ENCODE results near the gene MATCAP1.

MATCAP1 gene

DNA sequence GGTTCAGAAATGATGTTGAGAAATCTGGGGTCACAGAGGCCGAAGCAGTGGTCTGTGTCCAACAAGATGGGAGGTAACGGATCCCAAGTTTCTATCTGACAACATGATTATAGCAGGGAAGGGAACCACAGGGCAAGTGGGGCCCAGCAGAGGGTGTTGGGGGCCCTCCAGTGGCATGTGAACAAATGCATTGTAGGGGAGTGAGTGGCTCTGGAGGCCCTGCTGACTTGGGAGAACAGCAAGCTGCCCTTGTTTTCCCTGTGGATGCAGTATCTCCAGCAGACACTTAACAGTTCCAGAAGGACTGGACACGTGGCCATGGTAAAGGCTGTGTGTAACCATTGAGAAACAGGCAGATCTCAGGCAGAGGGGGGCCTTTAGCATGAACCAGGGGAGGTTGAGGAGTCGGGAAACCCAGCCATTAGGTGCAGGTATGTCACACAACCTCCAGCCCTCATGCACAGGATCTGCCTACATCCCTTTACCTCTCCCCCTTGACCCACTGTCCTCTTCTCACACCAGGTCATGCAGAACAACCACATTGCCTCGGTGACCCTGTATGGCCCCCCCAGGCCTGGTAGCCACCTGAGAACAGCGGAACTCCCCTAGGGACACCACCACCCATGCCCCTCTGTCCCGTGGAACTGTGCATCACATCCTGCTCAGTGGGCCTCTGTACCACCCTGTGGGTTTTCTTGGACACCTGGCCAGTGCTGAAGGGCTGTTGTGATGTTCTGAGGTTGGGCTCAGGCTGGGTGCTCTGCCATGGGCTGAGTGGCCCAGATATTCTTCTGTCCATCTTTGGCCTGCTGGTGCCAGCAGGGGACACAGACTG, 37.0 kb downstream of the MATCAP1 start:
- Histone ChIP-seq H3K4me3 (replicated peaks; ENCODE audit: insufficient read depth, low read length) (no peak overlapping the region), H3K27ac (replicated peaks) (no peak overlapping the region), H3K27me3 (ENCODE audit: insufficient read depth, poor library complexity, severe bottlenecking) (peaks cover 14% of the 10 kb centered on the region)
- no peak for TF ChIP-seq POLR2AphosphoS5 (IDR thresholded peaks at IDR 0.05; ENCODE audit: low read depth)
- no peak for TF ChIP-seq GABPA (IDR thresholded peaks at IDR 0.05; ENCODE audit: low read depth)
- no peak for TF ChIP-seq REST (IDR thresholded peaks at IDR 0.05; ENCODE audit: insufficient replicate concordance, low read depth)
- TF ChIP-seq SPI1 (IDR thresholded peaks at IDR 0.05; ENCODE audit: borderline replicate concordance, low read depth): no peak
- TF ChIP-seq, protein P1, sequence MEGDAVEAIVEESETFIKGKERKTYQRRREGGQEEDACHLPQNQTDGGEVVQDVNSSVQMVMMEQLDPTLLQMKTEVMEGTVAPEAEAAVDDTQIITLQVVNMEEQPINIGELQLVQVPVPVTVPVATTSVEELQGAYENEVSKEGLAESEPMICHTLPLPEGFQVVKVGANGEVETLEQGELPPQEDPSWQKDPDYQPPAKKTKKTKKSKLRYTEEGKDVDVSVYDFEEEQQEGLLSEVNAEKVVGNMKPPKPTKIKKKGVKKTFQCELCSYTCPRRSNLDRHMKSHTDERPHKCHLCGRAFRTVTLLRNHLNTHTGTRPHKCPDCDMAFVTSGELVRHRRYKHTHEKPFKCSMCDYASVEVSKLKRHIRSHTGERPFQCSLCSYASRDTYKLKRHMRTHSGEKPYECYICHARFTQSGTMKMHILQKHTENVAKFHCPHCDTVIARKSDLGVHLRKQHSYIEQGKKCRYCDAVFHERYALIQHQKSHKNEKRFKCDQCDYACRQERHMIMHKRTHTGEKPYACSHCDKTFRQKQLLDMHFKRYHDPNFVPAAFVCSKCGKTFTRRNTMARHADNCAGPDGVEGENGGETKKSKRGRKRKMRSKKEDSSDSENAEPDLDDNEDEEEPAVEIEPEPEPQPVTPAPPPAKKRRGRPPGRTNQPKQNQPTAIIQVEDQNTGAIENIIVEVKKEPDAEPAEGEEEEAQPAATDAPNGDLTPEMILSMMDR (IDR thresholded peaks at IDR 0.05; ENCODE audit: insufficient read depth, low read length): no peak
- DNase-seq (ENCODE audit: low read depth in 1 of 2, low spot score in 1 of 2): no peak

DNA sequence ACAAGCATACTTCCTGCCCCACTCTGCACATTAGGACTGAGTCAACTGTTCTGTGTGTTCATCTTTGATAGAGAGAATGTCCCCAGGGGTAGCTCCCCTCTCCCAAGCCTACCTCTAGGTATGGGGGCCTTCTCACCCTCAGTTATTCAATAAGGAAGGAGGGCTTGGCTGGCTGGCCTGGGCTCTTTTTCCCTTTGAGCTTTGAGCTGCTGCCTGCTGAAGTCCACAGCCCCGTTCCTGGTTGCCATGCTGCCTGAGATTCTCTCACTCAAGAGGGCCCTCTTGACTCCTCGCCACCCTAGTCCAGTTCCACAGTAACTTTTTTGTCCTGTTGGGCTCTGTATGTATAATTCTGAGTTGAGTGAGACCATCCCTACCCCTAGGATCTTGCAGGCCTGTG, 38.0 kb downstream of the MATCAP1 start:
- Histone ChIP-seq H3K4me3 (replicated peaks; ENCODE audit: insufficient read depth, low read length) (no peak overlapping the region), H3K27ac (replicated peaks) (no peak overlapping the region), H3K27me3 (ENCODE audit: insufficient read depth, poor library complexity, severe bottlenecking) (peaks cover 5% of the 10 kb centered on the region)
- no peak for DNase-seq (ENCODE audit: low read depth in 1 of 2, low spot score in 1 of 2)
- TF ChIP-seq, protein P1 (IDR thresholded peaks at IDR 0.05; ENCODE audit: insufficient read depth, low read length): no peak
- TF ChIP-seq GABPA (IDR thresholded peaks at IDR 0.05; ENCODE audit: low read depth) (no peak), SPI1 (IDR thresholded peaks at IDR 0.05; ENCODE audit: borderline replicate concordance, low read depth) (no peak), POLR2AphosphoS5 (IDR thresholded peaks at IDR 0.05; ENCODE audit: low read depth) (no peak), REST (IDR thresholded peaks at IDR 0.05; ENCODE audit: insufficient replicate concordance, low read depth) (no peak)

GRCh38 chr16:67144943-67145342, 38.8 kb downstream of the MATCAP1 start:
- TF ChIP-seq GABPA (IDR thresholded peaks at IDR 0.05; ENCODE audit: low read depth) (no peak), REST (IDR thresholded peaks at IDR 0.05; ENCODE audit: insufficient replicate concordance, low read depth) (no peak), POLR2AphosphoS5 (IDR thresholded peaks at IDR 0.05; ENCODE audit: low read depth) (no peak), SPI1 (IDR thresholded peaks at IDR 0.05; ENCODE audit: borderline replicate concordance, low read depth) (no peak)
- TF ChIP-seq, protein P1 (IDR thresholded peaks at IDR 0.05; ENCODE audit: insufficient read depth, low read length): no peak
- no peak overlapping the region for H3K4me3 ChIP-seq (replicated peaks; ENCODE audit: insufficient read depth, low read length)
- H3K27me3 ChIP-seq (ENCODE audit: insufficient read depth, poor library complexity, severe bottlenecking): no peaks in the 10 kb centered on the region
- DNase-seq (ENCODE audit: low read depth in 1 of 2, low spot score in 1 of 2): no peak
- no peak overlapping the region for H3K27ac ChIP-seq (replicated peaks)

All from HL-60 (cell line).